Right cardiac atrium (tissue), 5 donors: ENCODE results near the gene GIPC1. TPM values are rescaled to one million over a fixed set of nuclear protein-coding genes. Genes with fewer than 3 reads are reported as not detected.

ENCODE experiments used
- ATAC-seq, 2 donors: fragments of 200-7000 bp; cut with Tn5 transposase; one replicate each; pipeline versions ENCODE4 v1.8.0 to v1.9.1; 2020; ENCODE audit warnings: moderate library complexity in 2 of 2, mild to moderate bottlenecking in 1 of 2
- DNase-seq, 3 donors: peaks; one replicate each; pipeline ENCODE4 v3.0.0-alpha.2; 2020
- H3K27ac ChIP-seq: one replicate; pipeline ENCODE4 v1.5.1; 2013; ENCODE audit warnings: mild to moderate bottlenecking, low read length, control low read depth, moderate library complexity
- H3K27me3 ChIP-seq: one replicate; pipeline ENCODE4 v1.6.1; 2013; ENCODE audit not compliant: control insufficient read depth, insufficient read depth
- H3K4me1 ChIP-seq: one replicate; pipeline ENCODE4 v1.6.1; 2013; ENCODE audit warnings: low read length; ENCODE audit not compliant: control insufficient read depth, insufficient read depth
- H3K4me3 ChIP-seq: one replicate; pipeline ENCODE4 v1.5.1; 2013; ENCODE audit warnings: low read length, control low read depth
- H3K9me3 ChIP-seq: one replicate; pipeline ENCODE4 v1.6.1; 2013; ENCODE audit warnings: low read length; ENCODE audit not compliant: control insufficient read depth
- WGBS: extraction: QIAGEN DNeasy Blood & Tissue Kit; methylation state at CpG from one replicate; pipeline ENCODE4 v1.1.7; 2013; 5-methylcytosine and 5-hydroxymethylcytosine counted together
- intact Hi-C, 4 donors: fragments of 100-400 bp; cut with DNase I; formaldehyde crosslinking; loops; one replicate each; pipeline versions ENCODE4 v1.11.0 to v1.14.0; 2022 to 2023
- polyA plus RNA-seq: library from polyadenylated mRNA; stranded (reverse); fragments of 200-250 nt; gene quantifications from one replicate; pipeline ENCODE4 v1.2.3, GENCODE V29; 2013
- total RNA-seq, 4 donors: library from RNA; stranded (reverse); fragmentation: NEBNext Ultra II Directional; extraction: Animal tissue kit (Norgen Biotek cat#: 25700); gene quantifications; one replicate each; pipeline ENCODE4 v1.2.1, GENCODE V29; 2021
- donor health status: healthy with polysubstance abuse.
- donor health status: DM: no; HTN: yes; CAD: no.
- donor health status: DM: no; HTN: no; CAD: no.
- donor health status: DM: no; HTN: yes; CAD: no; lungs with severe emphysema.
- donor health status: DM: yes; HTN: yes; CAD: no.

The GIPC1 gene
- total and polyA plus RNA-seq, 5 donors, result 47.0 to 57.3 (median 51.5) TPM

- 63% methylated on average over 3 of the region's 3 CpGs for WGBS
- no peaks in the 10 kb centered on the region for H3K27me3 ChIP-seq
- intact Hi-C loops, result no loop called here
- no peaks in the 10 kb centered on the region for H3K4me1 ChIP-seq
- H3K27ac ChIP-seq, result no peak overlapping the region
- H3K4me3 ChIP-seq, result no peak overlapping the region
- H3K9me3 ChIP-seq, result no peaks in the 10 kb centered on the region
- ATAC-seq (no peak), DNase-seq (no peak)
Measured at GRCh38 chr19:14530506-14530905, 34.6 kb upstream of the GIPC1 start.

GRCh38 chr19:14530005-14530348 lies 34.0 kb upstream of the GIPC1 start:
- Histone ChIP-seq H3K27me3 (no peaks in the 10 kb centered on the region), H3K4me3 (peak overlapping the region; percentile 92), H3K9me3 (no peaks in the 10 kb centered on the region), H3K27ac (peak overlapping the region; percentile 98), H3K4me1 (no peaks in the 10 kb centered on the region)
- no peak for ATAC-seq
- under 1% methylated on average over 18 of the region's 18 CpGs for WGBS
- intact Hi-C loops, result no loop called here
- DNase-seq, result no peak

GRCh38 chr19:14529254-14530004 lies 33.5 kb upstream of the GIPC1 start, which contains the start of gene TECR:
TSS of gene TECR (plus strand) at chr19:14529594. CDS start at chr19:14529697, 103 bp downstream.
- intact Hi-C loops, result no loop called here

GRCh38 chr19:14528419-14529253 lies 32.7 kb upstream of the GIPC1 start:
- 38% methylated on average over 39 of the region's 39 CpGs for WGBS
- no peak overlapping the region for H3K27ac ChIP-seq
- H3K4me3 ChIP-seq, result peak overlapping the region; percentile 60
- DNase-seq (peak in 2 of 3 donors; percentile 64 to 71), ATAC-seq (no peak)
- intact Hi-C loops, result no loop called here
- no peaks in the 10 kb centered on the region for H3K4me1 ChIP-seq
- no peaks in the 10 kb centered on the region for H3K9me3 ChIP-seq
- no peaks in the 10 kb centered on the region for H3K27me3 ChIP-seq

More at GRCh38 chr19:14529254-14530004, 33.5 kb upstream of the GIPC1 start, which contains the start of gene TECR:
- Histone ChIP-seq H3K4me1 (no peaks in the 10 kb centered on the region), H3K27ac (peak within 1 kb of the TSS; percentile 98), H3K4me3 (peak within 1 kb of the TSS; percentile 92), H3K27me3 (no peaks in the 10 kb centered on the region), H3K9me3 (no peaks in the 10 kb centered on the region)
- under 1% methylated on average over 59 of the region's 59 CpGs for WGBS
- ATAC-seq, result peak; percentile 98
- DNase-seq, result peak; percentile 100

- no peak for DNase-seq
- intact Hi-C loops, result no loop called here
- H3K27me3 ChIP-seq, result no peaks in the 10 kb centered on the region
- 78% methylated on average over 4 of the region's 4 CpGs for WGBS
- no peak for ATAC-seq
- H3K4me3 ChIP-seq, result no peak overlapping the region
- no peaks in the 10 kb centered on the region for H3K9me3 ChIP-seq
- H3K4me1 ChIP-seq, result no peaks in the 10 kb centered on the region
- H3K27ac ChIP-seq, result no peak overlapping the region
Measured at GRCh38 chr19:14526423-14526822, 30.5 kb upstream of the GIPC1 start.

- ATAC-seq, result no peak
- no peaks in the 10 kb centered on the region for H3K4me1 ChIP-seq
- 70% methylated on average over 6 of the region's 6 CpGs for WGBS
- H3K4me3 ChIP-seq, result no peak overlapping the region
- no peak overlapping the region for H3K27ac ChIP-seq
- peak in 1 of 3 donors; percentile 32 for DNase-seq
- H3K9me3 ChIP-seq, result no peaks in the 10 kb centered on the region
- no peaks in the 10 kb centered on the region for H3K27me3 ChIP-seq
- intact Hi-C loops, result no loop called here
Measured at GRCh38 chr19:14525729-14526128, 29.8 kb upstream of the GIPC1 start.

GRCh38 chr19:14520543-14520942 lies 24.6 kb upstream of the GIPC1 start:
- intact Hi-C loops, result no loop called here
- 90% methylated on average over 4 of the region's 4 CpGs for WGBS
- DNase-seq (no peak), ATAC-seq (no peak)
- Histone ChIP-seq H3K27ac (no peak overlapping the region), H3K9me3 (no peaks in the 10 kb centered on the region), H3K4me1 (peaks cover 5% of the 10 kb centered on the region), H3K27me3 (no peaks in the 10 kb centered on the region), H3K4me3 (no peak overlapping the region)

GRCh38 chr19:14519860-14520407 lies 24.0 kb upstream of the GIPC1 start:
- no peak overlapping the region for H3K27ac ChIP-seq
- peaks cover 5% of the 10 kb centered on the region for H3K4me1 ChIP-seq
- intact Hi-C loops, result no loop called here
- H3K4me3 ChIP-seq, result no peak overlapping the region
- DNase-seq, result no peak
- no peak for ATAC-seq
- 54% methylated on average over 2 of the region's 2 CpGs for WGBS
- no peaks in the 10 kb centered on the region for H3K9me3 ChIP-seq
- no peaks in the 10 kb centered on the region for H3K27me3 ChIP-seq

- Histone ChIP-seq H3K27ac (no peak overlapping the region), H3K27me3 (no peaks in the 10 kb centered on the region), H3K4me1 (peaks cover 5% of the 10 kb centered on the region), H3K4me3 (no peak overlapping the region), H3K9me3 (no peaks in the 10 kb centered on the region)
- DNase-seq, result peak in 1 of 3 donors; percentile 49
- intact Hi-C loops, result no loop called here
- no peak for ATAC-seq
- 91% methylated on average over 22 of the region's 22 CpGs for WGBS
Measured at GRCh38 chr19:14519245-14519859, 23.4 kb upstream of the GIPC1 start.

GRCh38 chr19:14517840-14518505 lies 22.0 kb upstream of the GIPC1 start, which contains the start of gene DNAJB1:
TSS of gene DNAJB1 (minus strand) at chr19:14518397. CDS start at chr19:14518349, 48 bp downstream.
- no peaks in the 10 kb centered on the region for H3K9me3 ChIP-seq
- WGBS, result under 1% methylated on average over 82 of the region's 82 CpGs
- peak within 1 kb of the TSS; percentile 96 for H3K27ac ChIP-seq
- H3K4me3 ChIP-seq, result peak within 1 kb of the TSS; percentile 88
- intact Hi-C loops, result no loop called here
- DNase-seq, result peak; percentile 88 to 95 (median 95)
- peaks cover 5% of the 10 kb centered on the region for H3K4me1 ChIP-seq
- H3K27me3 ChIP-seq, result no peaks in the 10 kb centered on the region
- peak; percentile 87 to 89 for ATAC-seq
